Kidney (tissue), 14 donors: ENCODE measurements around the gene CCDC87. TPM values are rescaled to one million over a fixed set of nuclear protein-coding genes. Genes with fewer than 3 reads are reported as not detected.
"Not testable (repeated sequence)": the region's sequence is repeated elsewhere in the genome, so short reads cannot be mapped to it uniquely, and the experiment has no call there.

Source experiments
- DNase-seq, 5 donors: peaks; one replicate each; pipeline ENCODE4 v3.0.0-alpha.2; 2013 to 2020
- FAIRE-seq: peaks from 2 replicates; lab custom pipeline; 2012; peaks lifted over from hg19 to GRCh38; lab: Jason Lieb, UNC
- H3K27ac ChIP-seq, 2 donors: one replicate each; pipeline ENCODE4 v1.7.0; 2013; ENCODE audit warnings: low read depth in 2 of 2, low read length in 2 of 2, inconsistent platforms in 1 of 2
- H3K27me3 ChIP-seq: one replicate; pipeline ENCODE4 v1.7.1; 2013; ENCODE audit warnings: low read length, inconsistent platforms; ENCODE audit not compliant: control insufficient read depth, insufficient read depth
- H3K36me3 ChIP-seq, 3 donors: one replicate each; pipeline versions ENCODE4 v1.7.0 to v1.7.1; 2013; ENCODE audit warnings: low read length in 3 of 3, control low read depth in 1 of 3, inconsistent platforms in 1 of 3; ENCODE audit not compliant: insufficient read depth in 3 of 3, control insufficient read depth in 2 of 3
- H3K4me1 ChIP-seq, 3 donors: one replicate each; pipeline versions ENCODE4 v1.7.0 to v1.7.1; 2013; ENCODE audit warnings: low read length in 3 of 3, inconsistent platforms in 1 of 3, low read depth in 1 of 3; ENCODE audit not compliant: control insufficient read depth in 2 of 3, insufficient read depth in 2 of 3
- H3K4me3 ChIP-seq, 3 donors: one replicate each; pipeline versions ENCODE4 v1.7.0 to v1.8.1; 2013; ENCODE audit warnings: low read length in 3 of 3, control low read depth in 1 of 3, inconsistent platforms in 1 of 3
- H3K9ac ChIP-seq, 3 donors: one replicate each; pipeline versions ENCODE4 v1.7.0 to v1.7.1; 2013; ENCODE audit warnings: low read length in 3 of 3, control low read depth in 1 of 3, inconsistent platforms in 1 of 3
- H3K9me3 ChIP-seq, 3 donors: one replicate each; pipeline versions ENCODE4 v1.7.0 to v1.7.1; 2013; ENCODE audit warnings: low read length in 3 of 3, control low read depth in 1 of 3, inconsistent platforms in 1 of 3; ENCODE audit not compliant: control insufficient read depth in 2 of 3, insufficient read depth in 1 of 3
- CTCF ChIP-seq: IDR thresholded peaks from 3 replicates; pipeline ENCODE4 v1.5.1; 2012; ENCODE audit warnings: mild to moderate bottlenecking, moderate library complexity, borderline replicate concordance; ENCODE audit not compliant: insufficient read depth; ENCODE audit errors: extremely low read depth
- intact Hi-C: fragments of 100-400 bp; cut with DNase I; formaldehyde crosslinking; loops from one replicate; pipeline ENCODE4 v1.11.1; 2022
- polyA plus RNA-seq: library from polyadenylated mRNA; stranded (reverse); fragments of 350-450 nt; fragmentation: Illumina TruSeq; extraction: RNeasy Lipid Tissue Mini Kit (QIAGEN cat#74804); gene quantifications from one replicate; pipeline ENCODE4 v1.2.3, GENCODE V29; 2014; ENCODE audit warnings: low read depth, low replicate concordance; ENCODE audit not compliant: insufficient read depth
- total RNA-seq: library from RNA; stranded (reverse); fragmentation: NEBNext Ultra II Directional; extraction: Animal tissue kit (Norgen Biotek cat#: 25700); gene quantifications from one replicate; pipeline ENCODE4 v1.2.1, GENCODE V29; 2021
- donor health status: control.
- donor health status: control.
- donor health status: control.
- donor health status: control.
- donor health status: control.
- donor health status: DM: yes; HTN: yes; CAD: no.
- donor health status: Normal renal cell carcinoma (clear cell type).

Gene CCDC87
- total and polyA plus RNA-seq, 2 donors from 2014 or later: 0.13 to 1.0 TPM

GRCh38 chr11:66546966-66547661 lies 45.7 kb downstream of the CCDC87 start:
- no peak overlapping the region for H3K27ac ChIP-seq
- H3K27me3 ChIP-seq: no peaks in the 10 kb centered on the region
- H3K4me1 ChIP-seq: peaks cover 0 to 9% (median 4%) of the 10 kb centered on the region in 3 donors
- peaks cover 0 to 2% (median 0%) of the 10 kb centered on the region in 3 donors for H3K36me3 ChIP-seq
- H3K4me3 ChIP-seq: no peak overlapping the region
- no peak for FAIRE-seq
- no peak for TF ChIP-seq CTCF
- intact Hi-C loops: no loop called here
- H3K9me3 ChIP-seq: no peaks in the 10 kb centered on the region
- no peak overlapping the region for H3K9ac ChIP-seq
- peak in 1 of 5 donors; percentile 62 for DNase-seq

- DNase-seq (peak in 3 of 5 donors; percentile 27 to 80 (median 71)), FAIRE-seq (no peak)
- Histone ChIP-seq H3K4me3 (peak within 1 kb of the TSS; percentile 14 to 77 (median 69)), H3K4me1 (peaks cover 0 to 9% (median 4%) of the 10 kb centered on the region in 3 donors), H3K27me3 (no peaks in the 10 kb centered on the region), H3K9me3 (no peaks in the 10 kb centered on the region), H3K9ac (peak within 1 kb of the TSS in 2 of 3 donors; percentile 67 to 69), H3K36me3 (peaks cover 0 to 2% (median 0%) of the 10 kb centered on the region in 3 donors), H3K27ac (no peak within 1 kb of the TSS)
- intact Hi-C loops: no loop called here
- no peak for TF ChIP-seq CTCF
These were observed 46.4 kb downstream of the CCDC87 start, which contains the start of gene ACTN3 for GRCh38 chr11:66546368-66546965. Gene ACTN3, plus strand, starts transcription at chr11:66546903. Its CDS starts 35 bp downstream, at chr11:66546938.

GRCh38 chr11:66545701-66546367 lies 47.0 kb downstream of the CCDC87 start, which contains the start of gene ZDHHC24:
Gene ZDHHC24, minus strand, starts transcription at chr11:66546048. Its CDS starts 45 bp downstream, at chr11:66546003.
- DNase-seq: peak; percentile 95 to 99 (median 97)
- peak; percentile 91 for FAIRE-seq
- intact Hi-C loops: no loop called here
- no peak for TF ChIP-seq CTCF
- Histone ChIP-seq H3K27ac (no peak within 1 kb of the TSS), H3K4me1 (peaks cover 0 to 9% (median 4%) of the 10 kb centered on the region in 3 donors), H3K9me3 (no peaks in the 10 kb centered on the region), H3K36me3 (peaks cover 0 to 2% (median 0%) of the 10 kb centered on the region in 3 donors), H3K27me3 (no peaks in the 10 kb centered on the region), H3K4me3 (peak within 1 kb of the TSS; percentile 14 to 77 (median 69)), H3K9ac (peak within 1 kb of the TSS in 2 of 3 donors; percentile 67 to 69)

- H3K27ac ChIP-seq, H3K27me3 ChIP-seq, H3K4me1 ChIP-seq, FAIRE-seq, H3K9me3 ChIP-seq, DNase-seq, intact Hi-C loops, H3K36me3 ChIP-seq: not testable (repeated sequence)
- Histone ChIP-seq H3K4me3 (peak overlapping the region in 2 of 3 donors; percentile 69 to 77), H3K9ac (peak overlapping the region in 1 of 3 donors; percentile 69)
These were observed 47.9 kb downstream of the CCDC87 start for GRCh38 chr11:66544952-66545351.
